ENCODE measurements around the gene ADAMTS2.

ADAMTS2 gene

DNA sequence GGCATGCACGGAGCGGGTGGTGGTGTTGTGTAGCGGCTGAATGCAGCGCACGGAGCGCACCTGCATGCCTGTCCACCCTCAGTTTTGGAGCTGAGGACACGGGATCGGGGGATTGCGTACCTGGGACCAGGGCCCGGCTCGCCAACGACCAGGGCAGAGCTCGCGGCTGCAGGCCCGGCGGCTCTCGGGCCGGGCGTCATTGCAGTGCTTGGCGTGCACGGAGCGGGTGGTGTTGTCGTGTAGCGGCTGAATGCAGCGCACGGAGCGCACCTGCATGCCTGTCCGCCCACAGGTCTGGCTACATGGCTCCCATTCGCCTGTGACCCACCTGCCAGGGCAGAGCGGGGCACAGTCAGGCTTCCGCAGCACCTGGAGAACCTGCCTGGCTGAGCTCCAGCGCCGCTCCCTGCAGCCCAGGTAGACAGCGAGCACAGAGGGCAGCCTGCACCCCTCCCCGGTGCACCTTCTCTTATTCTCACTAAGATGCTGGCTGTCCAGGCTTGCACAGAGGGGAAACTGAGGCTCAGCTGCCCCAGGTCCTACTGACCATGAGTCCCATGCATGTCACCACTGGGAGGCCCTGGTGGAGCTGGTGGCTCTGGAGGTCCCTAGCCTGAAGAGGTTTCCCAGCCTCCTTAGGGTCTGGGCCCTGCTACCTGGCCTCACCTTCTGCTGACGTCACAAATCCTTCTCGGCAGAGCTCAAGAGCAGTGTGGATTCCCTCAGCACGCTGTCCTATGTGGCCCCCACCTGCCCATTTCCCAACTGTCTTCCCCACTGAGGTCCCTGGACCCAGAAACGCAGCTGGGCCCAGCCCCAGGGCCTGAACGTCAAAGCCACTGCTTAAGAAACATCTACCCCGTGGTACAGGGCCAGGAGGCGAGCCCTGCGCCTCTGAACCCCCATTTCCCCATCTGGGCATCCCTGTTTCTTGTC, 220.1 kb downstream of the ADAMTS2 start:
- Histone ChIP-seq H2AFZ (ENCODE audit: low read depth, low read length, severe bottlenecking) (no peak overlapping the region), H3K9ac (ENCODE audit: low read length) (no peak overlapping the region), H3K27ac (ENCODE audit: low read depth, low read length) (no peak overlapping the region), H3F3A (ENCODE audit: insufficient read depth) (no peaks in the 10 kb centered on the region), H3K36me3 (ENCODE audit: low read length) (no peaks in the 10 kb centered on the region), H3K9me3 (ENCODE audit: insufficient read depth, low read length) (no peaks in the 10 kb centered on the region), H3K4me2 (ENCODE audit: low read depth, low read length, poor library complexity, severe bottlenecking) (no peak overlapping the region), H4K20me1 (ENCODE audit: low read depth, low read length) (no peaks in the 10 kb centered on the region), H3K79me2 (ENCODE audit: insufficient read depth, low read length) (no peaks in the 10 kb centered on the region), H3K27me3 (ENCODE audit: low read length) (no peaks in the 10 kb centered on the region), H3K4me3 (ENCODE audit: insufficient read depth, low read length, poor library complexity, severe bottlenecking) (no peak overlapping the region), H3K9me2 (replicated peaks; ENCODE audit: insufficient read depth, low read length) (no peaks in the 10 kb centered on the region)
- TF ChIP-seq EZH2phosphoT487 (conservative IDR thresholded peaks at IDR 0.05; ENCODE audit: low read length) (no peak), CTCF (IDR thresholded peaks at IDR 0.05; ENCODE audit: insufficient read depth, low read length, poor library complexity, severe bottlenecking) (no peak)

DNA sequence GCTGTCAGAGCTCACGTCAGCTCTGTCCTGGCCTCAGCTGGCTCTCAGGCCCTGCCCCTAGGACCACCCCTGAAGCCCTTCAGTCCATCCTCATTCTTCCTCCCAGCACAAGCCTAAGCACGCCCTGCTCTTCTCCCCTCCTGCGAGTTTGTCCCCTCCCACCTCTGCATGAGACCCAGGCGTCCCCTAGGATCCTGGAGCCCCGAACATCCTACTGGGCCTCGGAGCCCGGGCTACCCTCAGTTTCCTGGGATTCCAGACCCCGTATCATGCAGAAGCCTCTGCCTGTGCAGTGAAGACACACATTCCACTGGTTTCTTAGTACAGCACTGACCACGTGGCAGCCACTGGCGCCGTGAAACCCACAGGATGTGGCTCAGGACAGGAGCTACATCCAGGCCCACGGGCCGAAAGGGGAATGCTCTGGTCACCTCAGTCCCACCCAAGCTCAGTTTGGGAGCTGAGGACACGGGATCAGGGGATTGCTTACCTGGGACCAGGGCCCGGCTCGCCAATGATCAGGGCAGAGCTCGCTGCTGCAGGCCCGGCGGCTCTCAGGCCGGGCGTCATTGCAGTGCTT, 220.9 kb downstream of the ADAMTS2 start:
- TF ChIP-seq CTCF (IDR thresholded peaks at IDR 0.05; ENCODE audit: insufficient read depth, low read length, poor library complexity, severe bottlenecking) (no peak), EZH2phosphoT487 (conservative IDR thresholded peaks at IDR 0.05; ENCODE audit: low read length) (no peak)
- Histone ChIP-seq H3K36me3 (ENCODE audit: low read length) (no peaks in the 10 kb centered on the region), H3K27me3 (ENCODE audit: low read length) (no peaks in the 10 kb centered on the region), H3K9me3 (ENCODE audit: insufficient read depth, low read length) (no peaks in the 10 kb centered on the region), H3K4me2 (ENCODE audit: low read depth, low read length, poor library complexity, severe bottlenecking) (no peak overlapping the region), H4K20me1 (ENCODE audit: low read depth, low read length) (no peaks in the 10 kb centered on the region), H3K9ac (ENCODE audit: low read length) (no peak overlapping the region), H3K79me2 (ENCODE audit: insufficient read depth, low read length) (no peaks in the 10 kb centered on the region), H3K9me2 (replicated peaks; ENCODE audit: insufficient read depth, low read length) (no peaks in the 10 kb centered on the region), H3K27ac (ENCODE audit: low read depth, low read length) (no peak overlapping the region), H3K4me3 (ENCODE audit: insufficient read depth, low read length, poor library complexity, severe bottlenecking) (no peak overlapping the region), H3F3A (ENCODE audit: insufficient read depth) (no peaks in the 10 kb centered on the region), H2AFZ (ENCODE audit: low read depth, low read length, severe bottlenecking) (no peak overlapping the region)

GRCh38 chr5:179123491-179124272, 221.6 kb downstream of the ADAMTS2 start:
- TF ChIP-seq CTCF (IDR thresholded peaks at IDR 0.05; ENCODE audit: insufficient read depth, low read length, poor library complexity, severe bottlenecking) (no peak), EZH2phosphoT487 (conservative IDR thresholded peaks at IDR 0.05; ENCODE audit: low read length) (no peak)
- Histone ChIP-seq H3K27me3 (ENCODE audit: low read length) (no peaks in the 10 kb centered on the region), H2AFZ (ENCODE audit: low read depth, low read length, severe bottlenecking) (no peak overlapping the region), H3K9ac (ENCODE audit: low read length) (no peak overlapping the region), H3F3A (ENCODE audit: insufficient read depth) (no peaks in the 10 kb centered on the region), H3K9me3 (ENCODE audit: insufficient read depth, low read length) (no peaks in the 10 kb centered on the region), H3K4me2 (ENCODE audit: low read depth, low read length, poor library complexity, severe bottlenecking) (no peak overlapping the region), H4K20me1 (ENCODE audit: low read depth, low read length) (no peaks in the 10 kb centered on the region), H3K9me2 (replicated peaks; ENCODE audit: insufficient read depth, low read length) (no peaks in the 10 kb centered on the region), H3K36me3 (ENCODE audit: low read length) (no peaks in the 10 kb centered on the region), H3K79me2 (ENCODE audit: insufficient read depth, low read length) (no peaks in the 10 kb centered on the region), H3K4me3 (ENCODE audit: insufficient read depth, low read length, poor library complexity, severe bottlenecking) (no peak overlapping the region), H3K27ac (ENCODE audit: low read depth, low read length) (no peak overlapping the region)
